H9 (cell line): ENCODE results near the gene RBM19. TPM values are rescaled to one million over a fixed set of nuclear protein-coding genes. Genes with fewer than 3 reads are reported as not detected.

Experiments used
- DNase-seq: peaks from one replicate; pipeline ENCODE4 v3.0.0-alpha.2; 2017
- H2AFZ ChIP-seq: one replicate; pipeline ENCODE4 v1.6.1; 2013; ENCODE audit warnings: mild to moderate bottlenecking, low read length, control low read depth, moderate library complexity
- H2AK5ac ChIP-seq: 2 replicates; pipeline ENCODE4 v1.6.1; 2013; ENCODE audit warnings: low read length, control low read depth, mixed read lengths; ENCODE audit not compliant: insufficient read length
- H2BK120ac ChIP-seq: one replicate; pipeline ENCODE4 v1.6.1; 2013; ENCODE audit warnings: low read depth, mild to moderate bottlenecking, low read length, control low read depth, inconsistent platforms; ENCODE audit not compliant: poor library complexity, severe bottlenecking
- H2BK12ac ChIP-seq: 2 replicates; pipeline ENCODE4 v1.6.1; 2013; ENCODE audit warnings: low read length, control low read depth, mixed read lengths, low read depth; ENCODE audit not compliant: insufficient read length
- H2BK15ac ChIP-seq: 2 replicates; pipeline ENCODE4 v1.6.1; 2013; ENCODE audit warnings: low read depth, low read length, control low read depth
- H2BK20ac ChIP-seq: one replicate; pipeline ENCODE4 v1.6.1; 2013; ENCODE audit warnings: low read depth, mild to moderate bottlenecking, low read length, control low read depth, inconsistent platforms; ENCODE audit not compliant: poor library complexity, severe bottlenecking
- H2BK5ac ChIP-seq: 2 replicates; pipeline ENCODE4 v1.6.1; 2013; ENCODE audit warnings: low read length, control low read depth, mixed read lengths; ENCODE audit not compliant: insufficient read length
- H3K14ac ChIP-seq: 2 replicates; pipeline ENCODE4 v1.6.1; 2013; ENCODE audit warnings: low read length, control low read depth; ENCODE audit not compliant: insufficient read depth
- H3K18ac ChIP-seq: 2 replicates; pipeline ENCODE4 v1.6.1; 2013; ENCODE audit warnings: low read depth, mild to moderate bottlenecking, mixed read lengths, low read length, control low read depth; ENCODE audit not compliant: insufficient read length
- H3K23ac ChIP-seq: 2 replicates; pipeline ENCODE4 v1.6.1; 2013; ENCODE audit warnings: low read length, control low read depth, mixed read lengths, low read depth; ENCODE audit not compliant: insufficient read length
- H3K23me2 ChIP-seq: 2 replicates; pipeline ENCODE4 v1.6.1; 2013; ENCODE audit warnings: low read depth, mild to moderate bottlenecking, mixed read lengths, low read length, control low read depth; ENCODE audit not compliant: insufficient read length, poor library complexity, severe bottlenecking
- H3K27ac ChIP-seq: 2 replicates; pipeline ENCODE4 v1.5.1; 2013; ENCODE audit warnings: low read length, control low read depth, mixed read lengths, low read depth; ENCODE audit not compliant: insufficient read length
- H3K27me3 ChIP-seq: 2 replicates; pipeline ENCODE4 v1.6.1; 2013; ENCODE audit warnings: low read length, control low read depth, inconsistent platforms; ENCODE audit not compliant: insufficient read depth
- H3K4ac ChIP-seq: 2 replicates; pipeline ENCODE4 v1.6.1; 2013; ENCODE audit warnings: low read depth, mild to moderate bottlenecking, control low read depth, inconsistent platforms, low read length, moderate library complexity
- H3K4me1 ChIP-seq: 2 replicates; pipeline ENCODE4 v1.6.1; 2013; ENCODE audit warnings: low read length, control low read depth, inconsistent platforms; ENCODE audit not compliant: insufficient read depth
- H3K4me2 ChIP-seq: 2 replicates; pipeline ENCODE4 v1.6.1; 2013; ENCODE audit warnings: low read length, control low read depth, mixed read lengths; ENCODE audit not compliant: insufficient read length, insufficient read depth
- H3K56ac ChIP-seq: 2 replicates; pipeline ENCODE4 v1.6.1; 2013; ENCODE audit warnings: low read depth, mild to moderate bottlenecking, mixed read lengths, low read length, control low read depth; ENCODE audit not compliant: insufficient read length
- H3K79me1 ChIP-seq: 2 replicates; pipeline ENCODE4 v1.6.1; 2013; ENCODE audit warnings: low read depth, mild to moderate bottlenecking, moderate library complexity, low read length, control low read depth, inconsistent platforms; ENCODE audit not compliant: insufficient read depth, poor library complexity, severe bottlenecking
- H3K79me2 ChIP-seq: 2 replicates; pipeline ENCODE4 v1.6.1; 2013; ENCODE audit warnings: low read length, control low read depth, inconsistent platforms; ENCODE audit not compliant: insufficient read depth
- H3K9ac ChIP-seq: 2 replicates; pipeline ENCODE4 v1.6.1; 2013; ENCODE audit warnings: low read length, control low read depth, mixed read lengths; ENCODE audit not compliant: insufficient read length; ENCODE audit errors: extremely low read depth
- H3K9me3 ChIP-seq: one replicate; pipeline ENCODE4 v1.6.1; 2013; ENCODE audit warnings: low read depth, low read length, inconsistent platforms; ENCODE audit not compliant: control insufficient read depth
- H3T11ph ChIP-seq: one replicate; pipeline ENCODE4 v1.6.1; 2013; ENCODE audit warnings: mild to moderate bottlenecking, low read length, control low read depth, inconsistent platforms
- H4K20me1 ChIP-seq: one replicate; pipeline ENCODE4 v1.6.1; 2013; ENCODE audit not compliant: control insufficient read depth, insufficient read length, insufficient read depth
- H4K5ac ChIP-seq: 2 replicates; pipeline ENCODE4 v1.6.1; 2013; ENCODE audit warnings: low read depth, mild to moderate bottlenecking, mixed read lengths, low read length, control low read depth; ENCODE audit not compliant: insufficient read length
- H4K8ac ChIP-seq: replicated peaks from 2 replicates; pipeline ENCODE4 v1.6.1; 2013; ENCODE audit warnings: low read length, control low read depth, mixed read lengths, low read depth; ENCODE audit not compliant: insufficient read length
- H4K91ac ChIP-seq: 2 replicates; pipeline ENCODE4 v1.6.1; 2013; ENCODE audit warnings: low read depth, mild to moderate bottlenecking, moderate library complexity, mixed read lengths, low read length, control low read depth; ENCODE audit not compliant: insufficient read length
- H3K27ac Mint-ChIP-seq, 3 experiments: 2 replicates in 2 of 3; 3 replicates in 1 of 3; pipeline ENCODE4 v1.8.0; 2020 to 2021; ENCODE audit warnings: mixed read lengths in 3 of 3, mild to moderate bottlenecking in 1 of 3, moderate library complexity in 1 of 3
- H3K27me3 Mint-ChIP-seq: 2 replicates; pipeline ENCODE4 v1.8.0; 2021; ENCODE audit warnings: low read depth, mild to moderate bottlenecking, moderate library complexity, mixed read lengths
- H3K36me3 Mint-ChIP-seq, 3 experiments: 2 replicates in 2 of 3; 3 replicates in 1 of 3; pipeline ENCODE4 v1.8.0; 2020 to 2021; ENCODE audit warnings: low read depth in 3 of 3, mixed read lengths in 3 of 3; ENCODE audit not compliant: insufficient read depth in 1 of 3
- H3K4me1 Mint-ChIP-seq, 2 experiments: 2 replicates each; pipeline ENCODE4 v1.8.0; 2020; ENCODE audit warnings: mixed read lengths in 2 of 2
- H3K4me3 Mint-ChIP-seq, 2 experiments: 2 replicates in 1 of 2; 3 replicates in 1 of 2; pipeline ENCODE4 v1.8.0; 2020 to 2021; ENCODE audit warnings: mild to moderate bottlenecking in 2 of 2, mixed read lengths in 2 of 2, moderate library complexity in 1 of 2
- H3K9me3 Mint-ChIP-seq, 2 experiments: 2 replicates in 1 of 2; 3 replicates in 1 of 2; pipeline ENCODE4 v1.8.0; 2020; ENCODE audit warnings: mild to moderate bottlenecking in 2 of 2, mixed read lengths in 2 of 2, moderate library complexity in 1 of 2
- total RNA-seq: library from RNA; stranded (reverse); gene quantifications from 2 replicates; pipeline ENCODE4 v1.2.1, GENCODE V29; 2021
- TF ChIP-seq, protein P1 (sequence below): fragments of 200-600 bp; sonication (generic); conservative IDR thresholded peaks from 3 replicates; pipeline ENCODE4 v1.8.0; 2021; ENCODE audit warnings: antibody characterized with exemption, mild to moderate bottlenecking

The RBM19 gene
- total RNA-seq, 1 experiment from 2014 or later: 32.2 TPM

DNA sequence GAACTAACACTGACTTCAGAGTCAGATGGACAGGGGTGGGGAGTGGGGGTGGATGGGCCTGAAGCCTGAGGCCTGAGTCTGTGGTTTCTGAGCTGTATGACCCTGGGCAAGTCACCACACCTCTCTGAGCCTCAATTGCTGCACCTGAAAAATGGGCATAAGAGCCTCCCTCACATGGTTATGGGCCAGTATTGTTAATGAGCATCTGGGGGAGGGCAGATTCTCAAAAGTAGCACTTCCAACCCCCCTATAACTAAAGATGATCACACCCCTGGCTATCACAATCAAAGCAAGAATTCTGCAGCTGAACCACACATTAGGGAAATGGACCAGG, 168.6 kb downstream of the RBM19 start:
- no peak overlapping the region for H3K14ac ChIP-seq
- TF ChIP-seq, protein P1, sequence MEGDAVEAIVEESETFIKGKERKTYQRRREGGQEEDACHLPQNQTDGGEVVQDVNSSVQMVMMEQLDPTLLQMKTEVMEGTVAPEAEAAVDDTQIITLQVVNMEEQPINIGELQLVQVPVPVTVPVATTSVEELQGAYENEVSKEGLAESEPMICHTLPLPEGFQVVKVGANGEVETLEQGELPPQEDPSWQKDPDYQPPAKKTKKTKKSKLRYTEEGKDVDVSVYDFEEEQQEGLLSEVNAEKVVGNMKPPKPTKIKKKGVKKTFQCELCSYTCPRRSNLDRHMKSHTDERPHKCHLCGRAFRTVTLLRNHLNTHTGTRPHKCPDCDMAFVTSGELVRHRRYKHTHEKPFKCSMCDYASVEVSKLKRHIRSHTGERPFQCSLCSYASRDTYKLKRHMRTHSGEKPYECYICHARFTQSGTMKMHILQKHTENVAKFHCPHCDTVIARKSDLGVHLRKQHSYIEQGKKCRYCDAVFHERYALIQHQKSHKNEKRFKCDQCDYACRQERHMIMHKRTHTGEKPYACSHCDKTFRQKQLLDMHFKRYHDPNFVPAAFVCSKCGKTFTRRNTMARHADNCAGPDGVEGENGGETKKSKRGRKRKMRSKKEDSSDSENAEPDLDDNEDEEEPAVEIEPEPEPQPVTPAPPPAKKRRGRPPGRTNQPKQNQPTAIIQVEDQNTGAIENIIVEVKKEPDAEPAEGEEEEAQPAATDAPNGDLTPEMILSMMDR: no peak
- peaks cover 0 to 18% of the 10 kb centered on the region in 2 experiments; a peak in 3 of 4 replicates for H3K4me1 Mint-ChIP-seq
- no peak overlapping the region for H2BK20ac ChIP-seq
- no peak overlapping the region for H3K56ac ChIP-seq
- H3K23ac ChIP-seq: no peak overlapping the region
- H3K27me3 ChIP-seq: no peaks in the 10 kb centered on the region
- no peak overlapping the region for H2BK5ac ChIP-seq
- no peaks in the 10 kb centered on the region for H3K36me3 Mint-ChIP-seq
- no peak overlapping the region for H2BK120ac ChIP-seq
- H4K91ac ChIP-seq: no peak overlapping the region
- peaks cover 17% of the 10 kb centered on the region for H3K27me3 Mint-ChIP-seq
- H2AK5ac ChIP-seq: no peak overlapping the region
- DNase-seq: no peak
- no peak overlapping the region for H2AFZ ChIP-seq
- H2BK15ac ChIP-seq: no peak overlapping the region
- H3K79me1 ChIP-seq: no peaks in the 10 kb centered on the region
- no peak overlapping the region for H3K27ac ChIP-seq
- H3K9ac ChIP-seq: no peak overlapping the region
- H3K79me2 ChIP-seq: no peaks in the 10 kb centered on the region
- no peaks in the 10 kb centered on the region for H3K9me3 ChIP-seq
- no peaks in the 10 kb centered on the region for H3K9me3 Mint-ChIP-seq
- no peaks in the 10 kb centered on the region for H4K20me1 ChIP-seq
- H4K8ac ChIP-seq: no peak overlapping the region
- no peak overlapping the region for H2BK12ac ChIP-seq
- H3K4me3 Mint-ChIP-seq: no peak overlapping the region
- no peaks in the 10 kb centered on the region for H3K23me2 ChIP-seq
- no peak overlapping the region for H3K4ac ChIP-seq
- no peak overlapping the region for H3K27ac Mint-ChIP-seq
- H3T11ph ChIP-seq: no peak overlapping the region
- H3K4me1 ChIP-seq: no peaks in the 10 kb centered on the region
- H3K18ac ChIP-seq: no peak overlapping the region
- no peak overlapping the region for H3K4me2 ChIP-seq
- H4K5ac ChIP-seq: no peak overlapping the region
